Thoracic aorta (tissue), 2 donors: ENCODE data around the gene GPS1. TPM values are rescaled to one million over a fixed set of nuclear protein-coding genes. Genes with fewer than 3 reads are reported as not detected.

Experiments
- ATAC-seq: fragments of 150-250 bp; one replicate; pipeline ENCODE4 v1.8.0; 2017; ENCODE audit warnings: low read depth; ENCODE audit not compliant: insufficient number of reproducible peaks, low FRiP score
- DNase-seq: peaks from one replicate; pipeline ENCODE4 v3.0.0-alpha.2; 2020; ENCODE audit warnings: low spot score
- H3K27ac ChIP-seq, 2 donors: fragments of 200-600 bp; sonication (generic); 1 replicate in 1 of 2; 2 replicates in 1 of 2; pipeline ENCODE4 v1.5.1; 2016; ENCODE audit warnings: mild to moderate bottlenecking in 2 of 2, moderate library complexity in 2 of 2
- H3K27me3 ChIP-seq: fragments of 200-600 bp; sonication (generic); replicated peaks from 2 replicates; pipeline ENCODE4 v1.6.0; 2016; ENCODE audit warnings: mild to moderate bottlenecking; ENCODE audit not compliant: insufficient read depth
- H3K36me3 ChIP-seq: fragments of 200-600 bp; sonication (generic); one replicate; pipeline ENCODE4 v1.5.1; 2016
- H3K4me1 ChIP-seq, 2 donors: fragments of 200-600 bp; sonication (generic); 1 replicate in 1 of 2; 2 replicates in 1 of 2; pipeline versions ENCODE4 v1.5.1 to v1.6.0; 2016; ENCODE audit warnings: low read depth in 2 of 2, mild to moderate bottlenecking in 1 of 2; ENCODE audit not compliant: control insufficient read depth in 1 of 2
- H3K4me3 ChIP-seq: fragments of 200-600 bp; sonication (generic); 2 replicates; pipeline ENCODE4 v1.5.1; 2016; ENCODE audit warnings: mild to moderate bottlenecking
- H3K9me3 ChIP-seq: fragments of 200-600 bp; sonication (generic); 2 replicates; pipeline ENCODE4 v1.5.1; 2016
- total RNA-seq, 2 donors: library from RNA; depleted of rRNA; stranded (reverse); fragments of >200 nt; gene quantifications; one replicate each; pipeline versions ENCODE4 v1.1.0 to v1.2.3, GENCODE V29; 2016
- TF ChIP-seq, protein P1 (sequence below): fragments of 200-600 bp; sonication (generic); IDR thresholded peaks from one replicate; pipeline ENCODE4 v1.5.1; 2019; ENCODE audit warnings: antibody characterized with exemption

The GPS1 gene
- total RNA-seq, 2 donors from 2014 or later: 43.2 to 91.9 TPM

DNA sequence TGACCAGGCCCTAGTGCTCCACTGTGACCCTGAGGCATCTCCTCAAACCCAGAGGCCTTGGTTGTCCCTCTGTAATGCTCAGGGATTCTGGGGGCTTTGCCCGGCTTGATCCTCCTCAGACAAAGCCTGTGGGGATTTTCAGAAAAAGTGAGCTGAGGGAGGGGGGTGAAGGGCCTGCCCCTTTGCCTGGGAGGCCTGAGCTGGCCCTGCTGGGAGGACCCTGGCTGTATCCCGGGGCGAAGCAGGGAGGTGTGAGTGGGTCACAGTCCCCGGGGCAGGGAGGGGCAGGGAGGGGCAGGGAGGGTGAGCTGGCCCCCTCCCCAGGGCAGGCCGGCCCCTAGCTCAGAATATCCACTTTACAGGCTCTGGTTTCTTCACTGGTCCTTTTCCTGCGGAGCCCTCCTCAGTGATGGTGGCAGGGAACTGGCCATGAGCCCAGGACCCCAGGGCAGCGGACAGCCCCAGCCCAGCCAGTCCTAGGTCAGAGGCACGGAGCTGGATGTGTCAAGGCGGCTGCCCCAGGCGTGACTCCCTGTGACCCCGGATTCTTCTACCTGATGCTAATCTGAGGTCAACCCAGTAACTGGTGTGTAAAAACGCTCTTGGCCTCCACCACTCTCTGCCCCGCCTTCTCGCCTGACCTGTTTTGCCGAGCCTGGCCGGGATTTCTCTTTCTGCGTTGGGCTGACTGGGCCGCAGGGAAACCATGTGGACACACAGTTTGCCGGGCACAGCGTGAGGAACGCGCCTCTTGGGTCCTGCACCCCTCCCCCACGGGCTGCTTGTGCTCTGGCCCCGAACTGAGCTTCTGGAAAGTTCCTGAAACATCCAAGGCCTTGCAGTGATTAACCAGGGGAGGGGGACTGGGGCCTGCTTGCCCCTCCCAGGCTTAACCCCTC, 52.1 kb downstream of the GPS1 start:
- ATAC-seq (no peak), DNase-seq (no peak)
- no peaks in the 10 kb centered on the region for H3K36me3 ChIP-seq
- H3K27me3 ChIP-seq: no peaks in the 10 kb centered on the region
- no peaks in the 10 kb centered on the region for H3K9me3 ChIP-seq
- peaks cover 18 to 49% of the 10 kb centered on the region in 2 donors for H3K4me1 ChIP-seq
- H3K4me3 ChIP-seq: no peak overlapping the region
- H3K27ac ChIP-seq: peak overlapping the region in 1 of 2 donors; percentile 18
- TF ChIP-seq, protein P1, sequence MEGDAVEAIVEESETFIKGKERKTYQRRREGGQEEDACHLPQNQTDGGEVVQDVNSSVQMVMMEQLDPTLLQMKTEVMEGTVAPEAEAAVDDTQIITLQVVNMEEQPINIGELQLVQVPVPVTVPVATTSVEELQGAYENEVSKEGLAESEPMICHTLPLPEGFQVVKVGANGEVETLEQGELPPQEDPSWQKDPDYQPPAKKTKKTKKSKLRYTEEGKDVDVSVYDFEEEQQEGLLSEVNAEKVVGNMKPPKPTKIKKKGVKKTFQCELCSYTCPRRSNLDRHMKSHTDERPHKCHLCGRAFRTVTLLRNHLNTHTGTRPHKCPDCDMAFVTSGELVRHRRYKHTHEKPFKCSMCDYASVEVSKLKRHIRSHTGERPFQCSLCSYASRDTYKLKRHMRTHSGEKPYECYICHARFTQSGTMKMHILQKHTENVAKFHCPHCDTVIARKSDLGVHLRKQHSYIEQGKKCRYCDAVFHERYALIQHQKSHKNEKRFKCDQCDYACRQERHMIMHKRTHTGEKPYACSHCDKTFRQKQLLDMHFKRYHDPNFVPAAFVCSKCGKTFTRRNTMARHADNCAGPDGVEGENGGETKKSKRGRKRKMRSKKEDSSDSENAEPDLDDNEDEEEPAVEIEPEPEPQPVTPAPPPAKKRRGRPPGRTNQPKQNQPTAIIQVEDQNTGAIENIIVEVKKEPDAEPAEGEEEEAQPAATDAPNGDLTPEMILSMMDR: no peak

DNA sequence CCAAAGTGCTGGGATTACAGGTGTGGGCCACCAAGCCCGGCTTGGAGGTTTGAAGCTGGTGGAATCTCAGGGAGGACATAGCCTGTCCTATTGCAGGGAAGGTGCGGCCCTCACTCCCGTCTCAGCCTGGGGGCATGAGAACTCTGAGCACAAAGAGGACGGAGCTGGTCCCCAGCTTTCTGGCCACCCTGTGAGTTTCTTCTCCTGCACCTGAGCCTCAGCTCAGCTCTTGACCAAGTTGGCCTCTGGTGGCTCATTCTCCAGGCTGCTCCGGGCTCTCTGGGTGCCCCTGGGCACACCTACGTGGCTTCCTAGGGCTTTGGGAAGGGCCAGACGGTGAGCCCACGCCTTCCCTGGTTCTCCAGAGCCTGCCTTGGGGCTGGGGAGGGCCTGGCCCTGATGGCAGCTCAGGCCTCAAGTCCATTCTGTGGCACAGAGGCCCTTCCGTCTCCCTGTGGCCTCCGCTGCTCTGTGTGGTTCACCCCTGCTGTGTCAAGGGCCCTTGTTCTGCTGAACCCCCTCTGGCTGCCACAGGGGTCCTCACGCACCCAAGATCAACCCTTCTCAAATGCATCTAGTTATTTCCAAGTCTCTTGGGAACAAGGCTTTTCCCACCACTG, 53.2 kb downstream of the GPS1 start:
- DNase-seq: no peak
- no peak for ATAC-seq
- no peaks in the 10 kb centered on the region for H3K9me3 ChIP-seq
- no peaks in the 10 kb centered on the region for H3K27me3 ChIP-seq
- H3K4me3 ChIP-seq: no peak overlapping the region
- TF ChIP-seq, protein P1: no peak
- no peak overlapping the region for H3K27ac ChIP-seq
- no peaks in the 10 kb centered on the region for H3K36me3 ChIP-seq
- peaks cover 10 to 39% of the 10 kb centered on the region in 2 donors for H3K4me1 ChIP-seq

DNA sequence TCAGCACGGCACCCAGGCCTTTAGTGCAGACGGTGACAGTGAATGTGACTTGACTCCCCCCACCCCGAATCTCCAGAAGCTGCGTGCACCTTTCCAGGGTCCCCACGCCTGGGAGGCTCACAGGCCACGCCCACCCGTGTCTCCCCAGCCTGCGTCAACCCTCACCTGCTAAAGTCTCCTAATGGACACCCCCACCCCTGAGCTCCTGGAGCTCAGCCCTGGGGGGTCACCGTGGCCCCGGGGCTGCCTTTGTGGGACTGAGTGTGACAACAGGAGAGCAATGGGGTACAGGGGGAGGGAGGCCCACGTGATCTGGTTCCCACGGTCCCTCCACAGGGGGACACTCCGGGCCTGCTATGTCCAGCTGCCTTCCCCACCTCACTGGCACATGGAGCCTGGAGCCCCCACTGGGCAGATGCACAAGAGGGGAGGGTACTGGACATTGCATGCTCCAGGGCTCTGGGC, 53.8 kb downstream of the GPS1 start:
- H3K4me1 ChIP-seq: peaks cover 10 to 37% of the 10 kb centered on the region in 2 donors
- no peak overlapping the region for H3K4me3 ChIP-seq
- no peaks in the 10 kb centered on the region for H3K9me3 ChIP-seq
- ATAC-seq (no peak), DNase-seq (no peak)
- TF ChIP-seq, protein P1: no peak
- H3K27ac ChIP-seq: no peak overlapping the region
- H3K36me3 ChIP-seq: no peaks in the 10 kb centered on the region
- H3K27me3 ChIP-seq: no peaks in the 10 kb centered on the region

DNA sequence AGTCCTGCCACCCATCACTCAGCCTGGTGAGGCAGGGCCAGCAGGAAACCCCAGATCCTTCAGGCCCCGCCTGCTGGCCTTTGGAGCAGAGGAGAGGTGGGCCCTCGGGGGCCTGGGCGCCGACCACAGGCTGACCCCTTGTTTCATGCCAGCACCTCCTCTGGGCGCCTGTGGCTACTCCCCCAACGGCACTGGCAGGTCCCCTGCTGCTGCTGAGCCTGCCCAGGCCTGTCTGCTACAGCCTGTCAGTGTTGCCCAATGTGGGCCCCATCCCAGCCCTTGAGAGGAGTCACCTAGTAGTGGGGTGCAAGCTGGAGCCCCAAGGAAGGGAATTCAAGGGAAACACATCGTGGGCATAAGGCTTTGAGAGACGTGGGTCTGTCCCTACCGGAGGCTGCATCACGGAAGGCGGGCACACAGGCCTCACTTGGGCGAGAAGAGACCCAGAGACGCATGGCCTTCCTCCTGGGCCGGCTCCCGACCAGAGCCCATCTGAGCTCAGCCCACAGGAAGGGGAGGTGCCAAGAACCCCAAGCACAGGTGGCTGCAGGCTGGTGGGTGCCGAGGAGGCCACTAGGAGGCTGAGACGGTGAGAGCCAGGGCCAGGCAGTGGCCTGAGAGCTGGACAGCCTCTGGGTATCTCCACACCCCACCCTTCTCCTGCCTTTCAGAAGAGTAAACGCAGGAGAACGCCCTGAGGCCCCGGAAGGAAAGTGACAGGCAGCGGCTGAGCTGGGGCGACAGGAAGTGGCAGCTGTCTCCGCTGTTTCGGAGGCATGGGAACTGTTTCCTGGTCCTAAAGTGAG, 54.4 kb downstream of the GPS1 start:
- no peaks in the 10 kb centered on the region for H3K9me3 ChIP-seq
- peak overlapping the region; percentile 81 to 82 for H3K27ac ChIP-seq
- TF ChIP-seq, protein P1: no peak
- H3K4me1 ChIP-seq: peaks cover 10 to 37% of the 10 kb centered on the region in 2 donors
- no peak for DNase-seq
- no peaks in the 10 kb centered on the region for H3K36me3 ChIP-seq
- peak overlapping the region; percentile 54 for H3K4me3 ChIP-seq
- no peaks in the 10 kb centered on the region for H3K27me3 ChIP-seq
- ATAC-seq: no peak
